GOT3 (cell line): ENCODE results near the gene CLDN18.

Experiments
- DNase-seq: peaks from one replicate; lab custom pipeline; 2025; ENCODE audit warnings: mixed read lengths; lab: John Stamatoyannopoulos, UW

The CLDN18 gene

GRCh38 chr3:138025553-138025952, 15.6 kb downstream of the CLDN18 start:
- no peak for DNase-seq

GRCh38 chr3:138027821-138028220, 17.9 kb downstream of the CLDN18 start:
- DNase-seq = no peak

DNA sequence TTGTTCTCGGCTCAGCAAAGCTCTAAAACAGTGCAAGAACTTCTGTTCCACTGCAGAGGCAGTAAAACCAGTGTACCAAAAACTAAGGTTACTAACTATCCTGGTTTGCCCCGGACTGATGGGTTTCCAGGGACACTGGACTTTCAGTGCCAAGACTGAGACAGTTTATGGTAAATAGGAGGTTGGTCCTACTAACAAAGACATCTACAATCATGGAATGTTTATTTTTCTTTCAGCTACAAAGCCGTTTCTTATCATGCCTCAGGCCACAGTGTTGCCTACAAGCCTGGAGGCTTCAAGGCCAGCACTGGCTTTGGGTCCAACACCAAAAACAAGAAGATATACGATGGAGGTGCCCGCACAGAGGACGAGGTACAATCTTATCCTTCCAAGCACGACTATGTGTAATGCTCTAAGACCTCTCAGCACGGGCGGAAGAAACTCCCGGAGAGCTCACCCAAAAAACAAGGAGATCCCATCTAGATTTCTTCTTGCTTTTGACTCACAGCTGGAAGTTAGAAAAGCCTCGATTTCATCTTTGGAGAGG, 20.8 kb downstream of the CLDN18 start:
- DNase-seq = no peak

GRCh38 chr3:138031536-138031935, 21.6 kb downstream of the CLDN18 start:
- no peak for DNase-seq

GRCh38 chr3:138032567-138032966, 22.6 kb downstream of the CLDN18 start:
- DNase-seq = no peak

DNA sequence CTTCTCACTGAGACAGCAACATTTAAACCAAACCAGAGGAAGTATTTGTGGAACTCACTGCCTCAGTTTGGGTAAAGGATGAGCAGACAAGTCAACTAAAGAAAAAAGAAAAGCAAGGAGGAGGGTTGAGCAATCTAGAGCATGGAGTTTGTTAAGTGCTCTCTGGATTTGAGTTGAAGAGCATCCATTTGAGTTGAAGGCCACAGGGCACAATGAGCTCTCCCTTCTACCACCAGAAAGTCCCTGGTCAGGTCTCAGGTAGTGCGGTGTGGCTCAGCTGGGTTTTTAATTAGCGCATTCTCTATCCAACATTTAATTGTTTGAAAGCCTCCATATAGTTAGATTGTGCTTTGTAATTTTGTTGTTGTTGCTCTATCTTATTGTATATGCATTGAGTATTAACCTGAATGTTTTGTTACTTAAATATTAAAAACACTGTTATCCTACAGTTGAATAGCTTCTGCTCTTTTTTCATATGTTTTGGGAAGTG, 23.3 kb downstream of the CLDN18 start:
- no peak for DNase-seq

- DNase-seq = no peak
Observed at GRCh38 chr3:138034918-138035317, 25.0 kb downstream of the CLDN18 start.

GRCh38 chr3:138036572-138036971, 26.6 kb downstream of the CLDN18 start:
- no peak for DNase-seq

DNA sequence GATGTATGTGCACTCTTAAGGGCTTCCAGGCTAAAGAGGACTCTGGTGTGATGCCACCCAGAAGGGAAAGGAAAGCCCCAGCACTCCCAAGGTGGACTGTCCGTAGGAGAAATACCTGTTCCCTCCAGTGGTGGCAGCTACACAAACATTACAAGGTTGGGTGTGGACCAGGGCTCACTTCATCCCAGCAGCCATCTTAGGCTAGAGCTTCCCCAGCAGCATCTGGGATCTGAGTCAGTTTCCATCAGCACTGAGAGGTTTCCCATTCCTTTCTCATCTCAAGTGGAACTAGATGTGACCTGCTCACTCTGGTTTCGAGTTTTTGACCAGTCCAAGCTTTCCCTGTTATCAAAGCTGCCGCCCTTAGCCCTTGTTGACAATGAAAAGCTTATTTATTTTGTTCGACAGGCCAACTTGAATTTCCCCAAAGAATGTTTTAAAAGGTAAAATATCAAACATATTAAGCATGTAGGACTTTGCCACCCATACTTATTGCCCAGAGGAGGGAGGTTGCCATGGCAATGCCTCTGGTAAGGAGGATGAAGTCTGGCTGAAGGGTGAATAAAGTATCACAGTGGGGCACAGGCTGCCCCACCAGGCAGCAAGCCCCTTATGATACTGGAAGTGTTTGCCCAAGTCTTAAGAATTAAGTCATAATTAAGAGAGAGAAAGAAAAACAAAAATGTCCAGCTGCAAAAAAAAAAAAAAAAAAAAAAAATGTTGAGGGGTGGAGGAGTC, 28.9 kb downstream of the CLDN18 start:
- DNase-seq = no peak

DNA sequence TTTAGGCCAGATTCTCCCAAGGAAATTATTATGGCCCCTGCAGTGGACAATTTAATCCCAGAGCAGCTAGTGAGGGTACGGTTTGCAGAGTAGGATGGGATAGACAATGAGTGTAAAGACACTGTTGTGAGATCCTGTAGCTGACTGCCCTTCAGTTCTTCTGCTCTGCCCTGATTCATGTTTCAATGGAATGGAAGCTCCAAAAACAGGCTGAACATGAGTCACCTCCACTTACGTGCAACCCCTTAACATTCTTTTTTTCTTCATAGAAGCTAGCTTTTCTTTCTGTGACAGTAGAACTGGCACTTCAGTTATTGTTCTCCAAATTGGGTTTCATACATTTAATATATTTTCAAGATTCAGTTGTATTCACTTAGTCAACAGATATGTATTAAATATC, 32.1 kb downstream of the CLDN18 start:
- DNase-seq = no peak

- no peak for DNase-seq
Observed at GRCh38 chr3:138043266-138044029, 33.5 kb downstream of the CLDN18 start.

GRCh38 chr3:138046085-138046484, 36.1 kb downstream of the CLDN18 start:
- DNase-seq = no peak

DNA sequence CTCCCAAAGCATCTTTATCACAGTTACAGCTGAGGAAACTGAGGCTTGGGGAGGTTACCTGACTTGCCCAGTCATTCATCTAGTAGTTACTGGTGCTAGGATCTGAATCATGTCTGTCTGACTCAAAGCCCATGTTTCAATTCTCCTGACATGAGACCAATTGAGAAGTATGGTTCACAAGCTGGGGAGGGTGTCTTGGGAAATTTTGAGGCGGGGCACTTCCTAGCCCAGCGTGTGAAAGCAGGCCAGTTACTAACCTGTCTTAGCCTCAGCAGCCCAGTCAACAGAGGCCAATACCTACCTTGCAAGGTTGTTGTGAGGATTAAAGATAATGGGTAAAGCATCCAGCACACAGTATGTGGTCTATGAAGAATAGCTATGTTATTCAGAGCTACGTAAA, 37.0 kb downstream of the CLDN18 start:
- DNase-seq = no peak

DNA sequence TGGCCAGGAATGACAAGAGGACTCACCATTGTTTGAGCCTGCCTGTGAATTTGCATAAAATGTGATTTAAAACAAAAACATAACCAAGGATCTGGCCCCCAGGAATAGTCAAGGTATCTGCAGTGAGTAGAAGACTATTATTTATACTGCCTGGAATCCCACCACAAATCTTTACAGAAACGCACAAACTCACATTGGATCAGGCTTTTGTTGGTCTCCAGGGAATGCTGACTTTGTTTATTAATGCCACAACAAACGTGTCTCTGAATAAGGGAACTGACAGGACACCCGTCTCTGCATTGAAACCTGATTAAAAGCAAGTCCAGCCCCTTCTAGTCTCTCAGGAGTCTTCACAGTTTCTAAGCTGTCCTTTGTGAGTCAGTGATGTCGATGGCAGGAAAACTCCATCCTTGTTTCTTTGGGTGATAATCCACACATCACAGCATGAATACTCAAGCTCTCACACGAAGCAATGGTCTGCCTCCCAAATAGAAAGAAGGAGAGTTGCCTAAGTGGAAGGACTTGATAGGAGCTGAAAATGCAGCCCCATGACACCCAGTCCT, 37.7 kb downstream of the CLDN18 start:
- no peak for DNase-seq

- DNase-seq = no peak
Observed at GRCh38 chr3:138049157-138049919, 39.4 kb downstream of the CLDN18 start.

DNA sequence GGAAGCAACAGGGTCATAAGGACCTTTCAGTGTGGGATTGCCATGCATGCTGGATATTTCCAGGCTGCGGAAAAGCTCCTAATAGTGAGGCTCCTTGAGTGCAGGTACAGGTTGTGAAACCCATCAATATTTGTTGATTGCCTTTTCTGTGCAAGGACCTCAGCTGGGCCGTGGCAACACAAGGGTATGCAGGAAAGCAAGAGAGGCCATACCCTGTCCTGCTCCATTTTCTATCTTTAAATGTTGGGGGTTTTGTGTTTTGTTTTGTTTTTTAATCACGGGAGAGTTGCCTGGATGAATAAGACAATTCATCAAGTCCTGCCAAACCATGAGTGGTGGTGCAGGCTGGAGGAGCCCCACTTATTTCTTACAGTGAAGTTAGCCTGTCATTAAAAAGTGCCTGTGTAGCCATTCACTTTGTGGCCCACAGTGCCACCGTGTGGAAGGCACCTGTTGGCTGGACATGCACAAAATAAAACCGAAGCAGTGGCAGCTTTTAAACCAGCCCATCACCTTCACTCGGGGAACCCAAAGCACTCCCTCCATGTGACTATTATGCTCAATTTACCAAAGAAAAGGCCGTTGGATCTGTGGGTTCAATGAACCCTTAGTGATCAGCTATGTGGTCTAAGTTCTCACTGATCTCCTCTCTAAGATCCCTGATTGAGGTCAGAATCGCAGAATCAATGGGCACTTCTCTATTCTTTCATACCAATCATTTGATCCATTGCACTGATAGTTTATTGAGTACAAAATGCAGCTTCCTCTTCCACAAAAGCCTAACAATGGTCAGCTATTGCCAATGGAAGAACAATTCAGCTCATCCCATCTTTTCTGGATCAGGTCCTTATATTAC, 42.2 kb downstream of the CLDN18 start:
- DNase-seq = no peak

GRCh38 chr3:138054057-138054456, 44.1 kb downstream of the CLDN18 start:
- no peak for DNase-seq

GRCh38 chr3:138057384-138057783, 47.4 kb downstream of the CLDN18 start:
- DNase-seq = no peak

- DNase-seq = no peak
Observed at GRCh38 chr3:138059261-138059660, 49.3 kb downstream of the CLDN18 start.

DNA sequence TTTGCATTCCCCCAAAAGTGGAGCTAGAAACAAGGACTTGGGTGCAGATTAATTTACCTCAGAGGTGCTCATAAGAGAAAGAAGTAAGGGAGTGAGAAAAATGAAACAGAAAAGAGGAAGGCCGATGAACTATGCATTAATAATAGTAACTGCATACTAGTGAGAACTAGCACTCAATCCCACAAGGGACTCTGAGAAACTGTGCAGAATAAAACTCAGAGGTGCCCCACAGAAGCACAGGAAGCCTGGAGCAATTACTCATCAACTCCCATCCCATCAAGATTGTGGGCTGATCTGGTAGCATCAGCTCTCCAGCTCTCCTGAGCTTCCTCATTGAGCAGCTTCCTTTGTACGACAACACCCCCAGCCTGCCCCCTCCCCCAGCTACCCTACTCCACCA, 50.8 kb downstream of the CLDN18 start:
- DNase-seq = no peak

- no peak for DNase-seq
Observed at GRCh38 chr3:138062037-138062436, 52.1 kb downstream of the CLDN18 start.
